ENCODE data around the gene EDA.

GRCh38 chrX:70038515-70038914 is 422.6 kb downstream of the EDA start:
- TF ChIP-seq CTCF (conservative IDR thresholded peaks at IDR 0.05; ENCODE audit: low read length), result no peak
- TF ChIP-seq EZH2phosphoT487 (IDR thresholded peaks at IDR 0.05; ENCODE audit: borderline replicate concordance, low read depth, low read length), result no peak

Measured in OCI-LY7 (cell line).